HepG2 (cell line): Measurements from ENCODE around the gene CTNND1. TPM values are rescaled to one million over a fixed set of nuclear protein-coding genes. Genes with fewer than 3 reads are reported as not detected.

ENCODE experiments used
- FOXJ3 ChIP-seq: sonication (generic); formaldehyde crosslinking; IDR thresholded peaks from 2 replicates; pipeline ENCODE4 v1.4.0; 2020; ENCODE audit warnings: missing genetic modification reagents, mild to moderate bottlenecking, borderline replicate concordance
- HDAC1 ChIP-seq: sonication (generic); formaldehyde crosslinking; IDR thresholded peaks from 2 replicates; pipeline ENCODE4 v1.5.1; 2020; ENCODE audit warnings: mild to moderate bottlenecking, missing genetic modification reagents
- KDM4B ChIP-seq: sonication (generic); formaldehyde crosslinking; IDR thresholded peaks from 2 replicates; pipeline ENCODE4 v1.4.0; 2020; ENCODE audit warnings: missing genetic modification reagents
- NFYC ChIP-seq: IDR thresholded peaks from 2 replicates; pipeline ENCODE4 v1.6.1; 2016; ENCODE audit warnings: missing genetic modification reagents, missing compliant biosample characterization
- PHF8 ChIP-seq: sonication (generic); formaldehyde crosslinking; IDR thresholded peaks from 2 replicates; pipeline ENCODE4 v1.5.0; 2020; ENCODE audit warnings: missing genetic modification reagents
- RBAK ChIP-seq: sonication (generic); formaldehyde crosslinking; IDR thresholded peaks from 2 replicates; pipeline ENCODE4 v1.5.1; 2020; ENCODE audit warnings: mild to moderate bottlenecking, missing genetic modification reagents
- SAFB2 ChIP-seq: sonication (generic); formaldehyde crosslinking; IDR thresholded peaks from 2 replicates; pipeline ENCODE4 v1.5.1; 2020; ENCODE audit warnings: missing genetic modification reagents, low read depth, mild to moderate bottlenecking, borderline replicate concordance
- SIX4 ChIP-seq: sonication (generic); formaldehyde crosslinking; IDR thresholded peaks from 2 replicates; pipeline ENCODE4 v1.4.0; 2020; ENCODE audit warnings: missing genetic modification reagents
- SMAD1 ChIP-seq: sonication (generic); formaldehyde crosslinking; IDR thresholded peaks from 2 replicates; pipeline ENCODE4 v1.4.0; 2020; ENCODE audit warnings: missing genetic modification reagents, low read depth, mild to moderate bottlenecking, borderline replicate concordance
- TERF1 ChIP-seq: sonication (generic); formaldehyde crosslinking; IDR thresholded peaks from 2 replicates; pipeline ENCODE4 v1.8.0; 2022; ENCODE audit warnings: mild to moderate bottlenecking, missing genetic modification reagents, moderate library complexity
- U2AF1 ChIP-seq: fragments of 200-400 bp; formaldehyde crosslinking; optimal IDR thresholded peaks from 2 replicates; pipeline ENCODE3; 2017; ENCODE audit warnings: mild to moderate bottlenecking, low read depth, low read length
- YEATS2 ChIP-seq: sonication (generic); formaldehyde crosslinking; IDR thresholded peaks from 2 replicates; pipeline ENCODE4 v1.4.0; 2020; ENCODE audit warnings: missing genetic modification reagents, borderline replicate concordance
- ZFP82 ChIP-seq: sonication (generic); formaldehyde crosslinking; IDR thresholded peaks from 2 replicates; pipeline ENCODE4 v1.5.1; 2020; ENCODE audit warnings: mild to moderate bottlenecking, missing genetic modification reagents, borderline replicate concordance
- ZNF180 ChIP-seq: sonication (generic); formaldehyde crosslinking; IDR thresholded peaks from 2 replicates; pipeline ENCODE4 v1.4.0; 2020; ENCODE audit warnings: low read depth, missing genetic modification reagents, borderline replicate concordance
- ZNF207 ChIP-seq: fragments of 450-650 bp; IDR thresholded peaks from 2 replicates; pipeline ENCODE4 v1.6.1; 2016; ENCODE audit warnings: antibody characterized with exemption, borderline replicate concordance
- ZNF431 ChIP-seq: sonication (generic); formaldehyde crosslinking; IDR thresholded peaks from 2 replicates; pipeline ENCODE4 v1.9.0; 2022; ENCODE audit warnings: missing genetic modification reagents, low read depth, mild to moderate bottlenecking, borderline replicate concordance
- ZNF557 ChIP-seq: sonication (generic); formaldehyde crosslinking; IDR thresholded peaks from 2 replicates; pipeline ENCODE4 v1.4.0; 2020; ENCODE audit warnings: missing genetic modification reagents
- polyA plus RNA-seq, 8 experiments: library from polyadenylated mRNA; depleted of rRNA in 3 of 8; stranded (reverse) in 7 of 8; unstranded in 1 of 8; fragments of >200 nt; fragmentation: Illumina TruSeq in 4 of 8; extraction: Trizol in 4 of 8; gene quantifications; 2 replicates each; pipeline versions ENCODE4 v1.2.1 to v1.2.3, GENCODE V29; 2011 to 2016; ENCODE audit warnings: low read depth in 4 of 8, missing spikeins in 1 of 8, mixed read lengths in 1 of 8; ENCODE audit not compliant: insufficient read depth in 1 of 8
- total RNA-seq, 5 experiments: library from RNA; depleted of rRNA; stranded (reverse); fragments of >200 nt; fragmentation: Illumina TruSeq; extraction: Trizol; gene quantifications; 2 replicates each; pipeline ENCODE4 v1.2.3, GENCODE V29; 2016; ENCODE audit warnings: low read depth in 1 of 5
- TF ChIP-seq, protein P1 (sequence below): sonication (generic); formaldehyde crosslinking; IDR thresholded peaks from 2 replicates; pipeline ENCODE4 v1.4.0; 2020; ENCODE audit warnings: mild to moderate bottlenecking, missing genetic modification reagents
- TF ChIP-seq, protein P2 (sequence below): sonication (generic); formaldehyde crosslinking; conservative IDR thresholded peaks from 2 replicates; pipeline ENCODE4 v1.4.0; 2020; ENCODE audit warnings: missing genetic modification reagents
- TF ChIP-seq, protein P3 (sequence below): sonication (generic); formaldehyde crosslinking; IDR thresholded peaks from 2 replicates; pipeline ENCODE4 v1.4.0; 2020; ENCODE audit warnings: missing genetic modification reagents, low read depth, mild to moderate bottlenecking, borderline replicate concordance
- TF ChIP-seq, protein P4 (sequence below): sonication (generic); formaldehyde crosslinking; IDR thresholded peaks from 2 replicates; pipeline ENCODE4 v1.5.0; 2020; ENCODE audit warnings: mild to moderate bottlenecking, missing genetic modification reagents, moderate library complexity

The CTNND1 gene
- total and polyA plus RNA-seq, 2 of the 13 experiments (the other 11 are each of a cell fraction or from before 2014, with no cell fraction given) = 117 to 128 TPM

DNA sequence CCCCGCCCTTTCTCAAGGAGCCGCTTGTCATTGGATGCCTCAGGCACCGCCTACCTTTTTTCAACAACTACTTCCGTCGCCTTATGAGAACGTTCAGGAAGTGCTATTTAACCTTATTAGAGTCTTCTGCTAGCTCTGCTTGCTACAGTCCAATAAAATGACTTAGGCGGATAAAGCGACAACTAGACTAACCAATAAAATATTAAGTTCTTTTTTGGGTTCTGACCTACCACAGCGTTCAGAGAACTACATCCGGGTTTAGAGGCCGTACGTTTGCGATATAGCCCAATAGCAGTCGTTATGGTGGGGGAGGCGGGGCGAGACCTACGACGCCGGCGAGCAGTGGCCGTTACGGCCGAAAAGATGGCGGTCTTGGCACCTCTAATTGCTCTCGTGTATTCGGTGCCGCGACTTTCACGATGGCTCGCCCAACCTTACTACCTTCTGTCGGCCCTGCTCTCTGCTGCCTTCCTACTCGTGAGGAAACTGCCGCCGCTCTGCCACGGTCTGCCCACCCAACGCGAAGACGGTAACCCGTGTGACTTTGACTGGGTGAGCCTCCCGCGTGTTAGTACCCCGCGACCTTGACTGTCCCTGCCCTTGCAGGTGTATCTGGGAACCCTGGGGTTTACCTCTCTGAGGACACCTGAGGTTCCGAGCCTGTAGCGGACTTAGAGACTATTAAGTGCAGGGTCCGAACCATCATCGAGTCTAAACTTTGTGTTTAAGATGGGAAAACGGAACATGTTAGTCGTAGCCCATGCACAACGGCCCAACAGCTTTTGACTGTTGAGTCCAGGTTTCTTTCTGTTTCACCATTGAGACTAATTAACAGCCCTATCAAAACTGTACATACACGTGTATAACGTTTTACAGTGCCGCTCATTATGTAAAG lies 49.1 kb upstream of the CTNND1 start, which contains the start of gene TMX2 (continued):
- TF ChIP-seq, protein P1, sequence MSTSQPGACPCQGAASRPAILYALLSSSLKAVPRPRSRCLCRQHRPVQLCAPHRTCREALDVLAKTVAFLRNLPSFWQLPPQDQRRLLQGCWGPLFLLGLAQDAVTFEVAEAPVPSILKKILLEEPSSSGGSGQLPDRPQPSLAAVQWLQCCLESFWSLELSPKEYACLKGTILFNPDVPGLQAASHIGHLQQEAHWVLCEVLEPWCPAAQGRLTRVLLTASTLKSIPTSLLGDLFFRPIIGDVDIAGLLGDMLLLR = no peak
- TF ChIP-seq PHF8 = peak; percentile 51; the same call in 1 of the 2 replicates
- TF ChIP-seq ZNF180 = peak; percentile 52; the same call in 1 of the 2 replicates
- TF ChIP-seq SIX4 = no peak
- no peak for TF ChIP-seq KDM4B (CRISPR knock-in tag)
- no peak for TF ChIP-seq ZNF431
- TF ChIP-seq RBAK = peak; percentile 53; the same call in 1 of the 2 replicates
- TF ChIP-seq SAFB2 (CRISPR knock-in tag) = no peak; the same call in 1 of the 2 replicates
- TF ChIP-seq SMAD1 = peak; percentile 72; the same call in 1 of the 2 replicates
- TF ChIP-seq, protein P2, sequence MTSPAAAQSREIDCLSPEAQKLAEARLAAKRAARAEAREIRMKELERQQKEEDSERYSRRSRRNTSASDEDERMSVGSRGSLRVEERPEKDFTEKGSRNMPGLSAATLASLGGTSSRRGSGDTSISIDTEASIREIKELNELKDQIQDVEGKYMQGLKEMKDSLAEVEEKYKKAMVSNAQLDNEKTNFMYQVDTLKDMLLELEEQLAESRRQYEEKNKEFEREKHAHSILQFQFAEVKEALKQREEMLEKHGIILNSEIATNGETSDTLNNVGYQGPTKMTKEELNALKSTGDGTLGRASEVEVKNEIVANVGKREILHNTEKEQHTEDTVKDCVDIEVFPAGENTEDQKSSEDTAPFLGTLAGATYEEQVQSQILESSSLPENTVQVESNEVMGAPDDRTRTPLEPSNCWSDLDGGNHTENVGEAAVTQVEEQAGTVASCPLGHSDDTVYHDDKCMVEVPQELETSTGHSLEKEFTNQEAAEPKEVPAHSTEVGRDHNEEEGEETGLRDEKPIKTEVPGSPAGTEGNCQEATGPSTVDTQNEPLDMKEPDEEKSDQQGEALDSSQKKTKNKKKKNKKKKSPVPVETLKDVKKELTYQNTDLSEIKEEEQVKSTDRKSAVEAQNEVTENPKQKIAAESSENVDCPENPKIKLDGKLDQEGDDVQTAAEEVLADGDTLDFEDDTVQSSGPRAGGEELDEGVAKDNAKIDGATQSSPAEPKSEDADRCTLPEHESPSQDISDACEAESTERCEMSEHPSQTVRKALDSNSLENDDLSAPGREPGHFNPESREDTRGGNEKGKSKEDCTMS (CRISPR knock-in tag) = no peak
- no peak for TF ChIP-seq U2AF1
- TF ChIP-seq, protein P3, sequence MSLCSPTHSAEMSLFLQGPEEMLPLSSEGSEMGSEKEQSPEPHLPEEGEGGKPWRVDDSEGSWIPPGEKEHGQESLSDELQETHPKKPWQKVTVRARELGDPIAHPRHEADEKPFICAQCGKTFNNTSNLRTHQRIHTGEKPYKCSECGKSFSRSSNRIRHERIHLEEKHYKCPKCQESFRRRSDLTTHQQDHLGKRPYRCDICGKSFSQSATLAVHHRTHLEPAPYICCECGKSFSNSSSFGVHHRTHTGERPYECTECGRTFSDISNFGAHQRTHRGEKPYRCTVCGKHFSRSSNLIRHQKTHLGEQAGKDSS = peak; percentile 85; the same call in 1 of the 2 replicates
- TF ChIP-seq TERF1 (CRISPR knock-in tag) = no peak
- TF ChIP-seq NFYC (CRISPR knock-in tag) = peak; percentile 94
- no peak; the same call in 1 of the 2 replicates for TF ChIP-seq YEATS2 (CRISPR knock-in tag)
- TF ChIP-seq, protein P4, sequence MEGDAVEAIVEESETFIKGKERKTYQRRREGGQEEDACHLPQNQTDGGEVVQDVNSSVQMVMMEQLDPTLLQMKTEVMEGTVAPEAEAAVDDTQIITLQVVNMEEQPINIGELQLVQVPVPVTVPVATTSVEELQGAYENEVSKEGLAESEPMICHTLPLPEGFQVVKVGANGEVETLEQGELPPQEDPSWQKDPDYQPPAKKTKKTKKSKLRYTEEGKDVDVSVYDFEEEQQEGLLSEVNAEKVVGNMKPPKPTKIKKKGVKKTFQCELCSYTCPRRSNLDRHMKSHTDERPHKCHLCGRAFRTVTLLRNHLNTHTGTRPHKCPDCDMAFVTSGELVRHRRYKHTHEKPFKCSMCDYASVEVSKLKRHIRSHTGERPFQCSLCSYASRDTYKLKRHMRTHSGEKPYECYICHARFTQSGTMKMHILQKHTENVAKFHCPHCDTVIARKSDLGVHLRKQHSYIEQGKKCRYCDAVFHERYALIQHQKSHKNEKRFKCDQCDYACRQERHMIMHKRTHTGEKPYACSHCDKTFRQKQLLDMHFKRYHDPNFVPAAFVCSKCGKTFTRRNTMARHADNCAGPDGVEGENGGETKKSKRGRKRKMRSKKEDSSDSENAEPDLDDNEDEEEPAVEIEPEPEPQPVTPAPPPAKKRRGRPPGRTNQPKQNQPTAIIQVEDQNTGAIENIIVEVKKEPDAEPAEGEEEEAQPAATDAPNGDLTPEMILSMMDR (CRISPR knock-in tag) = no peak
- no peak for TF ChIP-seq ZNF557 (CRISPR knock-in tag)
- no peak for TF ChIP-seq ZFP82 (CRISPR knock-in tag)
- no peak for TF ChIP-seq FOXJ3 (CRISPR knock-in tag)
- TF ChIP-seq HDAC1 = peak; percentile 78
- TF ChIP-seq ZNF207 = no peak
